COLO668 (cell line): Measurements from ENCODE around the gene BCAS3.
A peak's percentile ranks its signal among the peaks of the same experiment; 100 is the strongest.

ENCODE experiments used
- DNase-seq: peaks from one replicate; lab custom pipeline; 2025; ENCODE audit not compliant: unreplicated experiment; lab: John Stamatoyannopoulos, UW

BCAS3 gene

DNA sequence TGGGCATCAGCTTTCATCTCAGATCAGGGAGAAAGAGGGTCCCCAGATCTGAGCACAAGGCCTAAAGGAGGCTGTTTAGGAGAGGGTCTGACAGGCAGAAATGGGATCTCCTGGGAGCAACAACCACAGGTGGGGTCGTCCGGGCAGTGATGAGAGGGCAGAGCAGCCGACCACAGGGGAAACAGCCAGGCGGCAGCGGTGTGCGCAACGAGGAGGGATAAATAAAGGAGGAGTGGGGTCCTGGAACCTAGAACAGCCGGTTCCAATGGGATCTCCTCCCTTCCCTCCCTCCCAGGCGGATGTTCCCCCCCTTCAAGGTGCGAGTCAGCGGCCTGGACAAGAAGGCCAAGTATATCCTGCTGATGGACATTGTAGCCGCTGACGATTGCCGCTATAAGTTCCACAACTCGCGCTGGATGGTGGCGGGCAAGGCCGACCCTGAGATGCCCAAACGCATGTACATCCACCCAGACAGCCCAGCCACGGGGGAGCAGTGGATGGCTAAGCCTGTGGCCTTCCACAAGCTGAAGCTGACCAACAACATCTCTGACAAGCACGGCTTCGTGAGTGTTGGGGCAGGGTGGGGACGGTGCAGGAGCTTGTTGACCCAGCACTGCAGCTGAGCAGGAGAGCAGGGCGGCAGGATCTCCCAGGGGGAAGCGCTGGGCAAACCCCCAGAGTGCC is 723.9 kb downstream of the BCAS3 start:
- DNase-seq, result no peak

DNA sequence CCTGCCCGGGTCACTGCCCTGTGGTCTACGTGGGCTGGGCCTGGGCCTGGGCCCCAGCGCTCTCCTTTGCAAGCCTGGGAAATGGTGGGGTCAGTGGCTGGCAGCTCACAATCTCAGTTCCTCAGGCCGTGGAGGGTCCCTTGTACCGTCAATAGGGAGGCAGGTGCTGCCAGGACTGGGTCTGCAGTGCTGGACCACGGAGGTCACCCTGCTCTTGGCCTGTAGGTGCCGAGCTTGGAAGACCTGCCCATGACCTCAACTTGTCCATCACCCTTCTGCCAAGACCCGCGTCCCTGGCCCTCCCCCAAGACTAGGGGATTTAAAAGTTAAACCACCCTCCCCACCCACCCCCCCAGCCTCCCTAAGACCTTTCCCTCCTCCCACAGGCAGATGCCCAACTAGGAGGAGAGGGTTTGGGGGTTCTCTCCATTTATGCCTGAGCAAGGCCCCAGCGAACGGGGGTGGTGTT is 724.5 kb downstream of the BCAS3 start:
- no peak for DNase-seq

DNA sequence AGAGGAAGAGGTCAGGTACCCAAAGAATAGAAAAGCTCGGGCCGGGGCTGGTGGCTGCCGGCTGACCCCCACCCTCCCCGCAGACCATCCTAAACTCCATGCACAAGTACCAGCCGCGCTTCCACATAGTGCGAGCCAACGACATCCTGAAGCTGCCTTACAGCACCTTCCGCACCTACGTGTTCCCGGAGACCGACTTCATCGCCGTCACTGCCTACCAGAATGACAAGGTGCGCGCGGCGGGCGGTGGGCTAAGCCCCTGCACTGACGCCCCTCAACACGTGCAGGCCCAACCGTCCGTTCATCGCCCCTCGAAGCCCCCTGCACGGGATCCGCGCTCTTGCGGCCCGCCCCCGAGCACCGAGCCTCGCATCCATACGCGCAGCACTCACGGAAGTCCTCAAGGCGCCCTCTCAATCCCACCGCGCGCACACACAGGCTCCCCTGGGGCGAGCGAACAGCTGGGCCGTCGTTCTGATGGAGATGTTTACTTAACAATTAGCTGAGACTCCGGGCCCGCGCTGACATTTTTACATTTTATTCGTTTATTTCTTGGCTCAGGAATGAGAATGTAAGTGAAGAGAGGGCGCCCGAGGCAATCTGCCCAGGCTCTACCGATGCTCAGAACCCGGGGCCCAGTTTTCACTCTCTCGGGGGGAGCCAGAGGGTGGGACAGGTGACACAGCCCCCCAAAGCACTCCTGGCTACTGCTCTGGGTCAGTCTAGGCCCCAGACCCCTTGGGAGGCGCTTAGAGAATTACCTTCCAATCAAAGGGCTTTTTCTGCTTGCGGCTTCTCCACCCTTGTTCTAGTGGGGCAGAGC is 725.5 kb downstream of the BCAS3 start:
- peak; percentile 38 for DNase-seq

DNA sequence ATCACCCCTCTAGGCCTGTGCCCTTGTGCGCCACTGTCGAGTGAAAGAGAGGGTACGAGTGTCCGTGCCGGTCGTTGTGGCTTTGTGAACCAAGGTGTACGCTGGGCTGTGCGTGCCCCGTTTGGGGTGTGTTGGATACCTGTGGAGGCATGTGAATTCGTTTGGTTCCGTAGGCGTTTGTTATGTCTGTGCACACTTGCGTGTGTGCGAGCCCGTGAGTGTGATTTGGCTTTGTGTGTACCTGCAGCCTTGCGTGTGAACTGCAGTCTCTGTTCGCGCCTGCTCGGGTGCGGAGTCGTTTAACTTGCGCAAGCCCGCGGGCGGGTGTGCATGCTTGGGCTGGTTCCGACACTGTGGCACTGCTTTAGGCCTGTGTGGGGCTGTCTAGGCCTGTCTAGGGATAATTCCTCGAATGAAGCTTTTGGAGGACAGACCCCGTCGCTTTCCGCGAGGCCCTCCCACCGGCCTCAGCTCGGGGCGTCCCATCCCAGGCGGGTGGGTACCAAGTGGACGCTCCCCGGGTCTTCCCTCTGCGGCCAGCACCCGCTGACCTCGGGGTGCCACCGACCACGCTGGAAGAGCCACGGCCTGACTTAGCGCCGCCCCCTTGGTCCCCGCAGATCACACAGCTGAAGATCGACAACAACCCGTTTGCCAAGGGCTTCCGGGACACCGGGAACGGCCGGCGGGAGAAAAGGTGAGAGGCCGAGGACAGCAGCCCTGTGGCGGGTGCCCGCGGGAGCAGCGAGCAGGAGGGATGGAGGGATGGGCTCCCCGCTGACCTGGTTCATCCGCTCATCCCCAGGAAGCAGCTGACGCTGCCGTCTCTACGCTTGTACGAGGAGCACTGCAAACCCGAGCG is 726.4 kb downstream of the BCAS3 start:
- DNase-seq, result no peak

DNA sequence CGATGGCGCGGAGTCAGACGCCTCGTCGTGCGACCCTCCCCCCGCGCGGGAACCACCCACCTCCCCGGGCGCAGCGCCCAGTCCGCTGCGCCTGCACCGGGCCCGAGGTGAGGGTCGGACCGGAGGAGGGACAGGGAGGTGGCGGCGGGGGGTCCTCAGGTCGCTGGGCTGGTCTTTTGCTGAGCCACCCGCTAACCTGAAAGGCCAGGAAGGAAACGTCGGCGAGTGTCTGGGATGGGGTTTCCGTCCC is 726.9 kb downstream of the BCAS3 start:
- no peak for DNase-seq

DNA sequence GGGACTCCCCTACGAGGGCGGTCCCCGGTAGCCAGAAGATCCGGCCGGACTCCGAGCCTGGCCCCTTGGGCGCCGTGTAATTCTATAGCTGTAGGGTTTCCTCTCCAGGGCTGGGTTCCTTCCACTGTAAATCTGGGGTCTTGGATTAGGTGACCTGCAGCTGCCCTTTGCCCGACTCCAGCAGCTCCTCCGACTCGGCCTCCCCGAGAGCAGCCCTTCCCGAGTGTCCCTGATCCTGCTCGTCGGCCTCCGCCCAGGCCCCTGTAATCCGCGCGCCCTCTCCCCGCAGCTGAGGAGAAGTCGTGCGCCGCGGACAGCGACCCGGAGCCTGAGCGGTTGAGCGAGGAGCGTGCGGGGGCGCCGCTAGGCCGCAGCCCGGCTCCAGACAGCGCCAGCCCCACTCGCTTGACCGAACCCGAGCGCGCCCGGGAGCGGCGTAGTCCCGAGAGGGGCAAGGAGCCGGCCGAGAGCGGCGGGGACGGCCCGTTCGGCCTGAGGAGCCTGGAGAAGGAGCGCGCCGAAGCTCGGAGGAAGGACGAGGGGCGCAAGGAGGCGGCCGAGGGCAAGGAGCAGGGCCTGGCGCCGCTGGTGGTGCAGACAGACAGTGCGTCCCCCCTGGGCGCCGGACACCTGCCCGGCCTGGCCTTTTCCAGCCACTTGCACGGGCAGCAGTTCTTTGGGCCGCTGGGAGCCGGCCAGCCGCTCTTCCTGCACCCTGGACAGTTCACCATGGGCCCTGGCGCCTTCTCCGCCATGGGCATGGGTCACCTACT is 727.4 kb downstream of the BCAS3 start:
- DNase-seq, result no peak

DNA sequence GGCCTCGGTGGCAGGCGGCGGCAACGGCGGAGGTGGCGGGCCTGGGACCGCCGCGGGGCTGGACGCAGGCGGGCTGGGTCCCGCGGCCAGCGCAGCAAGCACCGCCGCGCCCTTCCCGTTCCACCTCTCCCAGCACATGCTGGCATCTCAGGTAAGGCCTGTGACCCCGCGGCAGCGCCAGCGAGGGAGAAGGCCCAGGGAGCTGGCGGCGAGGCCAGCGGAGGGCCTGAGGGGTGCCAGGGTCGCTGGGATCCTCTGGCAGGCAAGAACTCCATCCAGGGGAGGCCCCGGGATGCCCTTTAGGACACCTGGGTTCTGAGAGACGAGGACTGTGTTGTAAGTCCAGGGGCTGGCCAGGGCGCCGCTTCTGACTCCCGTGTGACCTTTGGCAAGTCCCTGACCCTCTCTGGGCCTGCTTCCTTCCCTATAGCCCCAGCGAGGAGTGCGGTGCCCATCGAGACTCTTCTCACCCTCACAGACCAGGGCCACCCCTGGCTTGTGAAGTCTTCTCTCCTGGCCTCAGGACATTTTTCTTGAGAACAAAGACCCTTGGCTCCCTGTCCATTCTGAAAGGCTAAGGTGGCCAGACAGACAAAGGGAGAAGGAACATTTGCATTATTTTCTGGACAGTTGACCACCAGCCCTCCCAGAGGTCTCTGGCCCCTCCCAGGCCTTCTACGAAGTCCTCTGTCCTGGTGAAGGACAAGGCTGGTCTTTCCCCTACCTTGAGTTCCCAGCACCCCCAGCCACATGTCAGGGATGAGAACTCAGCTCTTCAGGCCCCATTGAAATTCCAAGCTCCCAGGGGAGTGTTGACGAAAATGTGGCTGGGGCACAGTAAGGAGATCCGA is 728.3 kb downstream of the BCAS3 start:
- DNase-seq, result no peak

DNA sequence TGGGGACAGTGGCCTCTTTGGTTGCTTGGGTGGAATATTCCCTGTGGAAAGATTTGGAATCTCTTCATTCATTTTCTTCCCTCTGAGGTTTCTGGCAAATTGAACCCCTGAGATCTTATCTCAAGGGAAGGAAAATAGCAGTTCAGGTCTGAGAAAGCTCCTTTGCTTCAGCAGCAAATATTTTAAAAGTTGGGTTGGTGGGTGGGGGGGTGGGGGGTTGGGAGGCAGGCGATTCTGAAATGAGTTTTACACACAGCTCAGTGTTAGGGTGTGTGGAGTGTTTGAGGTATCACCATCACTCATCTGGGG is 728.8 kb downstream of the BCAS3 start:
- no peak for DNase-seq

DNA sequence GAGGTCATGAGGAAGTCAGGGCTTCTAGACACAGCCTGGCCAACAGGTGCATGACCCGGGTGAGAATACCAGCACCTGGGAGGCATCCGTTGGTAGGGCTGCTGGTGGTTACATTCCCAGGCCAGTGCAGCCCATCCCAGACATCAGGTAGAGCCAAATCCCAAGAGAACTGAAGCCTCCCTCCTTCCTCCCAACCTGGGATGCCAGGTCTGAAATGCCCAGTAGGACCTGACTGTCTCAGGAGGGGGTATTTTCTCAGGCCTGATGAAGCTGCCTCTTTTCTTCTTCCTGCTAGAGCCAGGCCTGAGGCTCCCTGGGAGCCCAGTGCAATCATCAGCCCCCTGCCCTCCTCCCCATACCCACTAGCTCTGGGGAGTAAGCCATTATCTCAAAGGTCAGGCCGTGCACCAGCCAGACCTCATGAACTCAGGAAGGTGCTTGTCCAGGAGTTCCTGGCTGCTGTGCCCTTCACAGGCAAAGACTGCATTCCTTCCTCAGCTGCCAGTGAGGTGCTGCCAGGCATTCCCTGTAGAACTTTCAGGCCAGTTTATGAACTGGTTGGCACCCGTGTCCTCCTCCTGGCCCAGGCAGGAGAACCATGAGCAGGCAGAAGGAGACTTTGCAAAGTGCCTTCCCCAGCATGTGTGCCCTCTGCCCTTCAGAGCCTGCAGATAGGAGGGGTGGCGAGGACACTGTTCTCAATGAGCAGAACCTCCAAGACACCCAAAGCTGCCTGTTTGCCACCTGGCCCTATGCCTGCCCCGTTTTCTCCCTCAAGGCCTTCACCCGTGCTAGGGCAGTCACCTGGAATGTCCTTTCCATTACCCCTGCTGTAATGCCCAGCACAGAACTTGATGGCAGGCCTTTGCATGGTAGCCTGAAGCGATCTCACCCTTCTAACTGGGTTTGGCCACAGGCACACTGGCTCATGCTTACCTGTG is 729.6 kb downstream of the BCAS3 start:
- no peak for DNase-seq

DNA sequence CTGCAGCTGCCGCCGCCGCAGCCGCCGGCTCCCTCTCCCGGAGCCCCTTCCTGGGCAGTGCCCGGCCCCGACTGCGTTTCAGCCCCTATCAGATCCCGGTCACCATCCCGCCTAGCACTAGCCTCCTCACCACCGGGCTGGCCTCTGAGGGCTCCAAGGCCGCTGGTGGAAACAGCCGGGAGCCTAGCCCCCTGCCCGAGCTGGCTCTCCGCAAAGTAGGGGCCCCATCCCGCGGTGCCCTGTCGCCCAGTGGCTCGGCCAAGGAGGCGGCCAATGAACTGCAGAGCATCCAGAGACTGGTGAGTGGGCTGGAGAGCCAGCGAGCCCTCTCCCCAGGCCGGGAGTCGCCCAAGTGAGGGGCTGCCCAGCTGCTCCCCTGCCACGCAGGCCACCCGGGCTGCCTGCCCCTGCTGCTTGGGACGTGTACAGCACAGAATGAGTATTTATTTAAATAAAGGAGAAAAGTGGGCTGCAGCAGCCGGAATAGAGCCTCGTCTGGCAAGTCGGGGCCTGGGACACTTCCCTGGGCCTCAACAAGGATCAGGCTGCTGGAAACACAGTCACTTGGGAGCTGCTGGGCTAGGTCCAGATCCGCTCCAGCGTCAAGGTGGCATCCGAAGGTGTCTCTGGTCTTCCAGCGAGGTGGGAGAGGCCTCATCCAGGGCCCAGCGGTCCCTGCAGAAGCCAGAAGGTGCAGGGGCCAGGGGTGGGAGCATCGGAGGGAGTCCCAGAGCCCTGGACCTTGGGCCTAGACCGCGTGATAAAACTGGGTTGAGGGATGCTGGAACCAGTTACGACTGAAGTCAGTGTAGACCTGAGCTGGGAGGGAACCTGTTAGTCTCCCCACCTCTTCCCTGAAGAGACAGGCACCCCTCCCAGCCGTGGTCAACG is 730.7 kb downstream of the BCAS3 start:
- DNase-seq, result no peak

DNA sequence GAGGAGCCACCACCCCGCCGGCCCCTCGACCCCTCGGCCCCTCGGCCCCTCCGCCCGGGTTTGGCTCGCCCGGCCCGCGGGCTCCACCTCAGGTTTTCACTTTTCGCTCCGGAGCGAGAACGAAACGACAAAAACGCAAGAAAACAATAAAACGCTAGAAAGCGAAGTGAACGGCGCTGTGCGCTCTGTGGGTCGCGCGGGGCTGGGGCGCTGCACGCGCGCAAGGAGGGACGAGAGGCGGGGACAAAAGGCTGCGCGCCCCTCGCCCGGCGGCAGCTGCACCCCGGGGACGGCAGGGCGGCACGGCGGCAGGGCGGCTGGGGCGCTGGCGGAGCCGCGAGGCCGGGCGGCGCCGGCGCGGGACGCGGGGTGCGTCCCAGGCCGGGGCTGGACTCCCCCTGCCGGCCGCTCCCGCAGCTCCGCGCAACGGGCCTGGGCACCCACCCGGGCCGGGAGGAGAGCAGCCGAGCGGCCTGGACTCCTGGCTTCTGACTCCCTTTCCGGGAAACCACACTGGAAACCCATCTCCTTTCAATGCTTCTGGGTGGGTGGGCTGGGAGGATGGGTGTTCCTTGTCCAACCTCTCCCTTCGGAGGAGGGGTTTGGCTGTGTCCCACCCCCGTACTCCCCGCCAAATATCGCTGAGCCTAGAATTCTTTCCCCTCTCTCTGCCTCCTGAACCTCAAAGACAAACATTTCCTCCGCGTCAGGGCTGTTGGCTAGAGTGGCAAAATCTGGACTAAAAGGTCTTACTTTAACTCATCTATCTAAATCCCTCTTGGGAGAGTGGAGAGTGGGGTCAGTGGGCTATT is 731.9 kb downstream of the BCAS3 start:
- DNase-seq, result peak; percentile 13

DNA sequence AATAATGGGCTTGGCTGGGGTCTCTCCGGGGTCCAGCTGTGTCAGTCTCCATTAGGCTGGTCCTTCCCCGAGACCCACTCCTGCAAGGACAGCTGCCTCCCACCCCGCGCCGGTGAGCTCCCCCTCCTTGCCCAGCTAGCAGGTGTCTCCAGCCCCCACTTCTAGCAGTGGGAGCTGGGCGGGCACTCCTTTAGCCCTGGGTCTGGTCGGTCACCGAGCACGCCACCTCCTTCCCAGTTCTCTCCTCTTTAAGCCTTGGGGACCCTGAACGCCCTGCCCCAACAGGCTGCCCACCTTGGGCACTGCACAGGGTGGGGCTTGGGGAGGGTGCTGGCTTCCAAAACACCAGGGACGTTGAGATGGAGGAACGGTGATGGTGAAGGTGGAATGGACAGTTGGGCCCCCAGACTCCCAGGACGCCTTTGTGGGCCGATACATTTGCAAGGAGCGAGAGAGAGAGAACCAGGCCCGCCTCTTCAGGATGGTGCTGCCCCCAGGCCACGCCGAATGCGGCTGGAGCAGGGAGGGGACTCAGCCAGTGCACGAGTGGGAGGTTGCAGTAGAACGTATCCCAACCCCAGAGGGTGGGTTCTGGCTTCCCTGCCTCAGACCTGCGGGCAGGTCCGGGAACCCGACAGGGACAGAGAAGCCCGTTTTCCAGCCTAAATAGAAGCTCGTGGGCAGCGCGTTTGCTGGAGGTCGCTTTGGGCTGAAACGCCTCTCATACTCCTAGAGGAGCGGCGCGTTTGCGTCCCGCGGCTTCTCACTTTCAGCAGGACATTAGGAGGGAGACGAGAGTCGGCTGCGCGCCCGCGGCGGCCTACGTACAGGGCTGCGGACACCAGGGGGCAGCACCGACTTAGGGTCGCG is 732.7 kb downstream of the BCAS3 start:
- DNase-seq, result peak; percentile 17

DNA sequence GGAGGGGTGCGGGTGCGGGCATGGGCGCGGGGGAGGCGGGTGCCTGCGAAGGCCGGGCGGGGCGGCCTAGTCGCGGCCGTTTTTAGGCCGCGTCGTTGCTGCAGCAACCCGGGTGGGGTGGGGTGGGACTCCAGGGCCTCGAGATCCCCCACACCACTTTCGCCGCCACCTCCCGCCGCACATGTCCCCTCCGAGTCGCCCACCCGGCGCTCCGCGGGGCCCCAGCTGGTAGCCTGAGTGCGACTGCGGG is 733.3 kb downstream of the BCAS3 start:
- no peak for DNase-seq

DNA sequence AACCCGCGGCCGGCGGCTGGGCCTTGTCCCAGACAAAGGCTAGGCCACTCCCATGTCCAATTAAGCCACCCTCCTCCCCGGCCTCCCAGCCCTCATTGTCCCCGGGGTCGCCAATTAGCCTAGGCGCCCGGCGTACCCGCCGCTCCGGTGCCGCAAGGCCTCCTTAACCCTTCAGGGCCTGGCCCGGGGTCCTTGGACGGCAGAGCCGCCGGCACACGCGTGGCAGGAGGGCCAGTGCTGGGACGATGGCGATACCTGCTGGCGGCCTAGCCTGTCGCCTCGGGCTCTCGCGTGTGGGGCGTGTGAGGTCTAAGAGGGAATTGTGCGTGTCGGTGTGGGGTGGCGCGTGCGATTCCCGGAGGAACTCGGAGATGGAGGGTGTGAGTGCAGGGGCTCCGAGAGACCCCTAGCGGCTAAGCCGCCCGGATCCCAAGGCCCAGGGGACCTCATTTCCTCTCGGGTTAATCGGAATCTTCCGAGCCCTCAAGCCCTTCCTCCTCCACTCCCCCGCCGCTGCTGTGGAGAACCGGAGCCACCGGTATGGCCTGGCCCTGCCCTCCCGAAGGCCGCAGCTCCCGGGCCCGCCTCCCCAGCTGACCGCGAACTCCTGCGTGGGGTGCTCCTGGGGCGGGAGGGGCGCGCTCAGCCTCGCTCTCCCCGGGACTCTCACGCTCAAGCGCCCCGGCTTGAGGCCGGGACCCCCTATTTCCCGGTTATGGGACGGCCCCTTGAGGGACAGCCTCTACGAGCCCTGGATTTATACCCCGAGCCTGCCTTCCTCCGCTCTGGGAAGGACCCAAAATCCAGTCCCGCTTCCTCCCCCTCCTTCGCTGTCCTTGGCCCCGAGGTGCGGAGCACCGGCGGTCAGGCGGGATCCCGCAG is 733.9 kb downstream of the BCAS3 start:
- DNase-seq, result peak; percentile 19

DNA sequence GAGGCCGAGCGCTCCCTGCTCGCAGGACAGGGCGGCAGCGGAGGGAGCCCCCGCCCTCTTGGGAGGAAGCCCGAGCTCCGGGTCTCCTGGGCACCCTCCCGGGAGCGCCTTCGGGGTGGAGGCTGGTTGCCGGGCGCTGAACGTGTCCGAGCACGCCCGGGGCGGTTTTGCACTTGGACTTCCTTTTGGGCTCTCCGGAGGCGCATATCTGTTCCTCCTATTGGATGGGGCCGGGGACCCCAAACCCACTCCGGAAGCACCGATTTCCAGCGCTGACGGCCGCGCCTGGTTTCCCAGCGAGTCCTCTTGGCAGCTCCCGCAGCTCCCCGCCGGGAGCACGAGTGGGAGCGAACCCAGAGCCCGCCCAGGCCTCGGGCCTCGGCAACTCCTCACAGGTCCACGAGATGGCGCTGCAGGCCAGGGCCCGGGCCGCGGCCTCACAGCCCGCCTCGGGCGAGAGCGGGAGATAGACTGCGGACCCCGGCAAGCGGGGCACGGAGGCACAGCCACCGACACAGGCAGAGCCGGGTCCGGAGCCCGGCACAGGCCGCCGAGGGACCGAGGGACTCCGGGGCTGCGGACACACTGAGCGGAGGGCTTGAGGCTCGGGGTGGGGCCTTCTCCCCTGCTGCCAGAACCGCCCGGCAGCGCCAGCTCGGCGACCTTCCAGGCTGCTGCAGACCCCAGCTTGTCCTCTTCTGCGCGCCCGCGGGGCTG is 734.6 kb downstream of the BCAS3 start:
- peak; percentile 54 for DNase-seq
